ENCODE results near the gene ITPR2. TPM values are rescaled to one million over a fixed set of nuclear protein-coding genes. Genes with fewer than 3 reads are reported as not detected.
"Not testable (repeated sequence)": the region's sequence is repeated elsewhere in the genome, so short reads cannot be mapped to it uniquely, and the experiment has no call there.

Gene ITPR2
- total and polyA plus RNA-seq, 2 of the 8 experiments (the other 6 are each of a cell fraction or from before 2014, with no cell fraction given) = 4.1 to 48.3 TPM

- TF ChIP-seq EZH2 (IDR thresholded peaks at IDR 0.05; ENCODE audit: low read depth, low read length, severe bottlenecking) = no peak
- TF ChIP-seq NRF1 (IDR thresholded peaks at IDR 0.05; ENCODE audit: low read depth, low read length) = no peak
- no peak for TF ChIP-seq CHD2 (IDR thresholded peaks at IDR 0.05; ENCODE audit: low read length)
- no peak for TF ChIP-seq GTF2F1 (IDR thresholded peaks at IDR 0.05; ENCODE audit: borderline replicate concordance, low read depth, low read length)
- no peak for TF ChIP-seq KDM5A (IDR thresholded peaks at IDR 0.05; ENCODE audit: low read length)
Observed at GRCh38 chr12:26786491-26786864, 46.5 kb downstream of the ITPR2 start (continued).

GRCh38 chr12:26783816-26784379 lies 49.1 kb downstream of the ITPR2 start:
- H3K4me1 ChIP-seq (replicated peaks in 1 of 4; ENCODE audit: control insufficient read depth in 3 of 4, insufficient read depth in 4 of 4, low read length in 3 of 4); CTCF ChIA-PET (ENCODE audit: partially characterized antibody); H4K20me1 ChIP-seq (replicated peaks in 1 of 2; ENCODE audit: control insufficient read depth in 1 of 2, insufficient read depth in 2 of 2, low read length in 2 of 2); H3K79me2 ChIP-seq (ENCODE audit: control insufficient read depth in 1 of 2, insufficient read depth in 2 of 2, low read length in 2 of 2); H3K23ac ChIP-seq (ENCODE audit: insufficient read length); H2BK12ac ChIP-seq (ENCODE audit: low read depth, low read length); H2AFZ ChIP-seq (ENCODE audit: low read length); H3K27ac ChIP-seq (ENCODE audit: low read depth, low read length); H3K79me1 ChIP-seq (ENCODE audit: low read depth, low read length); H3K9me3 ChIP-seq (ENCODE audit: insufficient read depth in 2 of 2, low read depth in 1 of 2, low read length in 1 of 2); H2BK5ac ChIP-seq (ENCODE audit: low read depth, low read length); H4K91ac ChIP-seq (replicated peaks; ENCODE audit: insufficient read length, low read length); POLR2A ChIA-PET (ENCODE audit: partially characterized antibody); H3K9ac ChIP-seq (replicated peaks in 1 of 4; ENCODE audit: extremely low read depth in 1 of 4, low read depth in 3 of 4, low read length in 3 of 4); H3K4me2 ChIP-seq (ENCODE audit: insufficient read depth in 1 of 2, low read depth in 2 of 2, low read length in 2 of 2); H4K5ac ChIP-seq (ENCODE audit: insufficient read length, low read depth, low read length); H3K14ac ChIP-seq (ENCODE audit: insufficient read length); FAIRE-seq; H3K18ac ChIP-seq (ENCODE audit: extremely low read depth, low read length); H2AK5ac ChIP-seq (ENCODE audit: low read depth, low read length); H3K4ac ChIP-seq (replicated peaks; ENCODE audit: insufficient read length, low read depth, low read length); H3K56ac ChIP-seq (replicated peaks; ENCODE audit: insufficient read length, low read depth, low read length); H2BK15ac ChIP-seq (ENCODE audit: low read length); DNase-seq (ENCODE audit: low read depth in 1 of 2, low spot score in 2 of 2); H4K8ac ChIP-seq (ENCODE audit: extremely low read depth, insufficient read depth, low read length); H3K4me3 ChIP-seq (ENCODE audit: extremely low read depth in 1 of 4, insufficient read depth in 2 of 4, low read depth in 3 of 4, low read length in 4 of 4); H3K36me3 ChIP-seq (ENCODE audit: control insufficient read depth in 2 of 4, insufficient read depth in 4 of 4, low read length in 3 of 4); H3K23me2 ChIP-seq (ENCODE audit: low read depth, low read length); H3K27me3 ChIP-seq (replicated peaks in 1 of 4; ENCODE audit: control insufficient read depth in 3 of 4, extremely low read depth in 1 of 4, insufficient read depth in 3 of 4, low read length in 3 of 4); H2BK120ac ChIP-seq (replicated peaks; ENCODE audit: low read depth, low read length); H2BK20ac ChIP-seq (ENCODE audit: low read length): not testable (repeated sequence)
- WGBS, 2 experiments (ENCODE audit: extremely low coverage in 1 of 2, insufficient coverage in 1 of 2, insufficient read length in 1 of 2, insufficient replicate concordance in 2 of 2, low coverage in 1 of 2, low lambda C conversion rate in 2 of 2, missing lambda C conversion rate in 1 of 2) = 86% methylated on average over 2 of the region's 3 CpGs; no CpG with 5 or more reads in 1 of the 2 experiments
